Measurements from ENCODE around the gene PRKCB.
"Not testable (repeated sequence)": the region's sequence is repeated elsewhere in the genome, so short reads cannot be mapped to it uniquely, and the experiment has no call there.

The PRKCB gene

DNA sequence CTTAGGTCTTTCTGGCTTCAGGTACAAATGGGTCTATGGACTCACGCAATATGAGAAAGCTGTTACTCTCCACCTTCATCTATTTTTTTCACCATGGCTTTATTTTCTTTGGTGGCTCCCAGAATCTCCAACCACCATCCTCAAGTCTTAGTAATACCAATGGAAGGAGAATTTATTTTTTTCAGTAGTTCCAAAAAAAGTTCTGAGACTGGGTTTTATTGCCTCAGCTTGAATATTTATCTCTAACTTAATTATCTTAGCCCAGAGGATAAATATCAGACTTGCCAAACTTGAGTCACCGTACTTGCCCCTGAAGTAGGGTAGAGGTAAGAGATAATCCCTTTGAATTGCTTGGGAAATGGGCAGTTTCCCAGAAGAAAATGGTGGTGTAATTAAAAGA lies 397.2 kb downstream of the PRKCB start:
- H3K4me3 ChIP-seq (ENCODE audit: control insufficient read depth, low read depth, low read length), result no peak overlapping the region
- DNase-seq (ENCODE audit: low read depth), result no peak
- TF ChIP-seq, protein P1, sequence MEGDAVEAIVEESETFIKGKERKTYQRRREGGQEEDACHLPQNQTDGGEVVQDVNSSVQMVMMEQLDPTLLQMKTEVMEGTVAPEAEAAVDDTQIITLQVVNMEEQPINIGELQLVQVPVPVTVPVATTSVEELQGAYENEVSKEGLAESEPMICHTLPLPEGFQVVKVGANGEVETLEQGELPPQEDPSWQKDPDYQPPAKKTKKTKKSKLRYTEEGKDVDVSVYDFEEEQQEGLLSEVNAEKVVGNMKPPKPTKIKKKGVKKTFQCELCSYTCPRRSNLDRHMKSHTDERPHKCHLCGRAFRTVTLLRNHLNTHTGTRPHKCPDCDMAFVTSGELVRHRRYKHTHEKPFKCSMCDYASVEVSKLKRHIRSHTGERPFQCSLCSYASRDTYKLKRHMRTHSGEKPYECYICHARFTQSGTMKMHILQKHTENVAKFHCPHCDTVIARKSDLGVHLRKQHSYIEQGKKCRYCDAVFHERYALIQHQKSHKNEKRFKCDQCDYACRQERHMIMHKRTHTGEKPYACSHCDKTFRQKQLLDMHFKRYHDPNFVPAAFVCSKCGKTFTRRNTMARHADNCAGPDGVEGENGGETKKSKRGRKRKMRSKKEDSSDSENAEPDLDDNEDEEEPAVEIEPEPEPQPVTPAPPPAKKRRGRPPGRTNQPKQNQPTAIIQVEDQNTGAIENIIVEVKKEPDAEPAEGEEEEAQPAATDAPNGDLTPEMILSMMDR (IDR thresholded peaks at IDR 0.05; ENCODE audit: control insufficient read depth, insufficient read depth, low read depth, low read length, missing control alignments), result no peak

DNA sequence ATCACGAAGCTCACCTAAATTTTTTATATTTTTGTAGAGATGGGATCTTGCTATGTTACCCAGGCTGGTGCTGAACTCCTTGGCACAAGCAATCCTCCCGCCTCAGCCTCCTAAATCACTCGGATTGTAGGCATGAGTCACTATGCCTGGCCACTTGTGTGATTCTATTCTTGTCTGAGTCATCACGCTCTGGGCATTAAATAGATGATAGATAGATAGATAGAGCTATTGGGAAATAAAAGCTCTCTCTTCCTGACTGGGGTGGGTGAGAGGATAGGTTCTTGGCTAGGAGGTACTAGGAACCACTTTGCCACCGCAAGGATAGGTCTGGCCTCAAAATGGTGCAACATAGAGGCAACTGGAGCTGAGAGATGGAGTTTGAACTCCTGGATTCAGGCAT lies 399.0 kb downstream of the PRKCB start:
- TF ChIP-seq, protein P1 (IDR thresholded peaks at IDR 0.05; ENCODE audit: control insufficient read depth, insufficient read depth, low read depth, low read length, missing control alignments), result no peak
- no peak overlapping the region for H3K4me3 ChIP-seq (ENCODE audit: control insufficient read depth, low read depth, low read length)
- DNase-seq (ENCODE audit: low read depth), result no peak

DNA sequence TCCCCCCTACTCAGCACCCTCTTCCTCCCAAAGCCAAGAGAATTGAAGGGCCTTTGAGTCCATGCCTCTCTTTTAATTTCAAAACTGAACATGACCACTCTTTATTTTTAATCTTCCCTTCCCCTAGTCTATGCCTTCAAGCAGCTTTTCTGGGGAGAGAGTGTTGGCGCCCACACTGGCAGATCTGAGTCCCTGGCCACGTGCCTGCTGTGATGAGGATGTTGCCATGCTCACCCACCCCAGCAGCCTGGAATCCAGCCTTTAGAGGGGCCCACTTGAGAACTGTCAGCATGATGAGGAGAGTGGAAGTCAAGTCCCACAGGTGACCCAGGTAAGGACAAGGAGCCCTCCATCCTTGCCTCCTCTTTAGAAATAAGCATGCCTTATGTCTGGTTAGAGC lies 400.0 kb downstream of the PRKCB start:
- TF ChIP-seq, protein P1 (IDR thresholded peaks at IDR 0.05; ENCODE audit: control insufficient read depth, insufficient read depth, low read depth, low read length, missing control alignments), result no peak
- no peak overlapping the region for H3K4me3 ChIP-seq (ENCODE audit: control insufficient read depth, low read depth, low read length)
- no peak for DNase-seq (ENCODE audit: low read depth)

DNA sequence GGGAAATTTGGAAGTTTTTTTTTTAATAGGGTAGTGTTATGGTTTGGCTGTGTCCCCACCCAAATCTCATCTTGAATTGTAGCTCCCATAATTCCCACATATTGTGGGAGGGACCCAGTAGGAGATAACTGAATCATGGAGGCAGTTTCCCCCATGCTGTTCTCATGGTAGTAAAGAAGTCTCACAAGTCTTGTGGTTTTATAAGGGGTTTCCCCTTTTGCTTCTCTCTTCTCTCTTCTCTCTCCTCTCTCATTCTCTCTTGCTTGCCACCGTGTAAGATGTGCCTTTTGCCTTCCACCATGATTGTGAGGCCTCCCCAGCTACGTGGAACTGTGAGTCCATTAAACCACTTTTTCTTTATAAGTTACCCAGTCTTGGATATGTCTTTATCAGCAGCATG lies 403.1 kb downstream of the PRKCB start:
- H3K4me3 ChIP-seq (ENCODE audit: control insufficient read depth, low read depth, low read length); DNase-seq (ENCODE audit: low read depth): not testable (repeated sequence)

DNA sequence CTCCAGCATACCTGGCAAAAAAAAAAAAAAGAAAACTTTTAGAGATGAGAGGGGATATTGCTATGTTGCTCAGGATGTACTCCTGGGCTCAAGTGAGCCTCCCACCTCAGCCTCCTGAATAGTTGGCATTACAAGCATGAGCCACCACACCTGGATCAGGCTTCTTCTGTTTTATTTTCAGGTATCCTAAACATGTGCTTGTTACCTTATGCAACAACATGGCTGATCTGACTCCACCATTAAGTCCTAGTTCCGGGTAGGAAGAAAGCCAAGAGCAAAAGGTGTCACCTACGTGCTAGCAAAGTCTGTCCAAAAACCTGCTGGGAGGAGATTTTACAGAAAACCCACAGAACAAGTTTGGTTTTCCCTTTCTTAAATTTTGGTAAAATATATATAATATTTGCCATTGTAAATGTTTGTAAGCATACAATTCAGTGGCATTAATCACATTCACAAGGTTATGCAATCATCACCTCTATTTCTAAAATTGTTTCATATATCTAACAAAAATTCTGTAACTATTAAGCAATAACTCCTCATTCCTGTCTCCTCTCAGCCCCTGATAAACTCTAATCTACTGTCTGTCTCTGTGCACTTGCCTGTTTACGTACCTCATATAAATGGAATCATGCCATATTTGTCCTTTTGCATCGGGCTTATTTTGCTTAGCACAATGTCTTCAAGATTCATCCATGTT lies 411.3 kb downstream of the PRKCB start:
- DNase-seq (ENCODE audit: low read depth), result no peak
- H3K4me3 ChIP-seq (ENCODE audit: control insufficient read depth, low read depth, low read length), result no peak overlapping the region
- TF ChIP-seq, protein P1 (IDR thresholded peaks at IDR 0.05; ENCODE audit: control insufficient read depth, insufficient read depth, low read depth, low read length, missing control alignments), result no peak

DNA sequence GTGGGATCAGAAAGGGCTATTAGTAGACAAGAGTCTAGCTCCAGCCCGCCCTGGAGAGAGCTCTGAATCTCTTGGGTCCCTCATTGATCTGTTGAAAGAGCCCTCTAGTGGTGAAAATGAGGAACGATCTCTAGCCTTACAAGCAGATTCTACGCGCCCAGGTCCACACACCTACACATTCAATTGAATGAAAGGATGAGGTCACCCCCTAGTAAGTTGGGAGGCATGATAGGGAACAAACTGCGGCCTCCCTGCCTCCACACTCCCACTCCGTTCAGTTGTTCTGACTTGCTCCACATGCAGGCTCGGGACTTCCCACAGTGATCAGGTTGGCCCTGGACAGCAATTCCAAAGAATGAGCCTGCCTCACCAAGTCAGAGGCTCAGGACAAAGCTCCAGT lies 417.4 kb downstream of the PRKCB start:
- TF ChIP-seq, protein P1 (IDR thresholded peaks at IDR 0.05; ENCODE audit: control insufficient read depth, insufficient read depth, low read depth, low read length, missing control alignments), result peak; percentile 54
- no peak overlapping the region for H3K4me3 ChIP-seq (ENCODE audit: control insufficient read depth, low read depth, low read length)
- no peak for DNase-seq (ENCODE audit: low read depth)

DNA sequence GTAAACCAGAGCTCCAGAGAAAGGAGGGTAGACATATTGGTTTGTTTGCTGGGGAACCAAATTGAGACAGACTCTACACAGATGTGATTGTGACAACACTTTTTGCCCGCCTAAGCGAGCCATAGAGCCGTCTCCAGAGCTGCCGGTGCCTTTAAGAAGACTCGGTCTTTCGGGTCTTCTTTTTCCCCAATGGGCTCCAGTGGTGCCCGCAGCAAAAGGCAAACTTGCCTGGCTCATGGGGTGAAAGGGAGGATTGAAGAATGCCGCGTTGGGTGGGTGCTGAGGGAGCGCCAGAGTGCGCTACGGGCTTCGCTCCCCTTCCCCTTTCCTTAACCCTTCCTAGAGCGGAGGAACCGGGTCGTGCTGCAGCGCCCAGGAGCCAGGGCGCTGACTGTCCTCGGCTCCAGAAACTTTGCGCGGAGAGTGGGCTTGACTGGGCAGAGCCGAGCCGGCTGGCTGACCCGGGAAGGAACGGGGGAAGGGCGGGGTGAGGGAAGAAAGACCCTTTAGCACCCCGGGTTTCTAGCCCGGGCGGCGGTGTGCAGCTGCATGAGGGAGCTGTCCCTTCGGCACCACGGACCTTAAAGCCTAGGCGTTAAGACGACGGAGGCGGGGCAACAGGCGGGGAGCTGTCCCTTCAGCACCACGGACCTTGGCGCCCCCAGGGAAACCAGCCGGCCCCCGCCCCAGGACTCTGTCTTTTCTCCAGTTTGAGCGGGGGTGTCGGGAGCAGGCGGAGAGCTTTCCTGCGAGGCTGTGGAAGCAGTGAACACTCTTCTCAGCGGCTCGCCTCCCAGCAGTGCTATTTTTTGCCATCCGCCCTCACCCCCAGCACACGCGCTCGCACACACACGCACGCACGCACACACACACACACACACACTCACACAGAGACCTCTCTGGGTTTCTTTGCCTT lies 419.9 kb downstream of the PRKCB start, which contains the start of gene CACNG3:
TSS of gene CACNG3 (plus strand) at position 880 of the 916 bp plus-strand sequence. CDS start 420 bp downstream, outside the sequence.
- TF ChIP-seq, protein P1 (IDR thresholded peaks at IDR 0.05; ENCODE audit: control insufficient read depth, insufficient read depth, low read depth, low read length, missing control alignments), result no peak
- H3K4me3 ChIP-seq (ENCODE audit: control insufficient read depth, low read depth, low read length), result no peak within 1 kb of the TSS
- DNase-seq (ENCODE audit: low read depth), result no peak
